ENCODE data around the gene CLCNKB. TPM values are rescaled to one million over a fixed set of nuclear protein-coding genes. Genes with fewer than 3 reads are reported as not detected.

Gene CLCNKB
- total and polyA plus RNA-seq, 2 of the 13 experiments (the other 11 are each of a cell fraction or from before 2014, with no cell fraction given): 0.04 TPM; not detected in 1

- TF ChIP-seq ZNF251 (CRISPR knock-in tag; IDR thresholded peaks at IDR 0.05) (no peak), TFE3 (CRISPR knock-in tag; IDR thresholded peaks at IDR 0.05) (peak; percentile 47; the same call in 1 of the 2 replicates), THAP7 (CRISPR knock-in tag; IDR thresholded peaks at IDR 0.05) (no peak), ZFP91 (CRISPR knock-in tag; IDR thresholded peaks at IDR 0.05; ENCODE audit: borderline replicate concordance) (0 out of 2 replicates have a peak, but pooled peaks have one; percentile 32), ZSCAN9 (CRISPR knock-in tag; IDR thresholded peaks at IDR 0.05; ENCODE audit: borderline replicate concordance) (no peak), ZNF569 (CRISPR knock-in tag; IDR thresholded peaks at IDR 0.05; ENCODE audit: borderline replicate concordance) (no peak), NFIC (IDR thresholded peaks at IDR 0.05; ENCODE audit: low read length) (no peak), HNRNPUL1 (IDR thresholded peaks at IDR 0.05; ENCODE audit: low read depth, low read length) (no peak), POLR2A (IDR thresholded peaks at IDR 0.05; ENCODE audit: insufficient read depth in 1 of 2, low read depth in 2 of 2, low read length in 2 of 2) (peak in 1 of 2 experiments; percentile 39; a peak in 1 of 4 replicates)
Measured at GRCh38 chr1:16014509-16015482, 28.8 kb upstream of the CLCNKB start (continued).

All from HepG2 (cell line).